Liver (tissue), 9 donors: ENCODE results near the gene TSHZ2. TPM values are rescaled to one million over a fixed set of nuclear protein-coding genes. Genes with fewer than 3 reads are reported as not detected.
"Not testable (repeated sequence)": the region's sequence is repeated elsewhere in the genome, so short reads cannot be mapped to it uniquely, and the experiment has no call there.

ENCODE experiments used
- DNase-seq: peaks from one replicate; pipeline ENCODE4 v3.0.0-alpha.2; 2017; ENCODE audit warnings: low spot score
- H3K27ac ChIP-seq, 2 donors: one replicate each; pipeline ENCODE4 v1.7.0; 2013; ENCODE audit warnings: inconsistent platforms in 2 of 2, low read length in 2 of 2, control low read depth in 1 of 2, low read depth in 1 of 2, mild to moderate bottlenecking in 1 of 2
- H3K27me3 ChIP-seq, 4 donors: one replicate each; pipeline versions ENCODE4 v1.6.1 to v1.7.0; 2013; ENCODE audit warnings: low read length in 3 of 4, inconsistent platforms in 1 of 4, mild to moderate bottlenecking in 1 of 4, moderate library complexity in 1 of 4; ENCODE audit not compliant: control insufficient read depth in 4 of 4, insufficient read depth in 4 of 4
- H3K36me3 ChIP-seq, 4 donors: one replicate each; pipeline versions ENCODE4 v1.6.1 to v1.7.0; 2013; ENCODE audit warnings: low read length in 3 of 4, mild to moderate bottlenecking in 3 of 4, low read depth in 1 of 4, moderate library complexity in 1 of 4; ENCODE audit not compliant: control insufficient read depth in 4 of 4, insufficient read depth in 3 of 4
- H3K4me1 ChIP-seq, 4 donors: one replicate each; pipeline versions ENCODE4 v1.6.1 to v1.7.0; 2013; ENCODE audit warnings: low read length in 3 of 4, mild to moderate bottlenecking in 3 of 4, moderate library complexity in 1 of 4; ENCODE audit not compliant: control insufficient read depth in 4 of 4, insufficient read depth in 4 of 4
- H3K4me3 ChIP-seq, 3 donors: one replicate each; pipeline versions ENCODE4 v1.6.1 to v1.7.0; 2013; ENCODE audit warnings: low read length in 3 of 3, control low read depth in 1 of 3, low read depth in 1 of 3, mild to moderate bottlenecking in 1 of 3
- H3K9ac ChIP-seq, 2 donors: one replicate each; pipeline ENCODE4 v1.7.0; 2013; ENCODE audit warnings: low read length in 2 of 2, mild to moderate bottlenecking in 2 of 2, moderate library complexity in 2 of 2, control low read depth in 1 of 2, low read depth in 1 of 2
- H3K9me3 ChIP-seq, 4 donors: one replicate each; pipeline versions ENCODE4 v1.6.1 to v1.7.0; 2013; ENCODE audit warnings: low read length in 3 of 4; ENCODE audit not compliant: control insufficient read depth in 4 of 4
- ATF3 ChIP-seq: IDR thresholded peaks from 2 replicates; pipeline ENCODE4 v1.6.1; 2016; ENCODE audit warnings: antibody characterized with exemption
- CTCF ChIP-seq: fragments of 150-350 bp; IDR thresholded peaks from 2 replicates; pipeline ENCODE4 v1.5.1; 2017; ENCODE audit warnings: improper control_type of control experiment, low read depth, low read length; ENCODE audit not compliant: missing input control
- EGR1 ChIP-seq, 2 donors: IDR thresholded peaks; 2 replicates each; pipeline ENCODE4 v1.6.1; 2016 to 2018; ENCODE audit warnings: antibody characterized with exemption in 2 of 2, low read depth in 2 of 2
- FOXA1 ChIP-seq: IDR thresholded peaks from 2 replicates; pipeline ENCODE4 v1.6.1; 2016; ENCODE audit warnings: antibody characterized with exemption
- FOXA2 ChIP-seq: IDR thresholded peaks from 2 replicates; pipeline ENCODE4 v1.6.1; 2016; ENCODE audit warnings: antibody characterized with exemption
- GABPA ChIP-seq, 2 donors: IDR thresholded peaks in 1 of 2; conservative IDR thresholded peaks in 1 of 2; 2 replicates each; pipeline ENCODE4 v1.6.1; 2016; ENCODE audit warnings: antibody characterized with exemption in 2 of 2, mild to moderate bottlenecking in 1 of 2, moderate library complexity in 1 of 2
- HNF4A ChIP-seq, 2 donors: conservative IDR thresholded peaks; 2 replicates each; pipeline ENCODE4 v1.6.1; 2016; ENCODE audit warnings: antibody characterized with exemption in 2 of 2, mild to moderate bottlenecking in 2 of 2
- HNF4G ChIP-seq: IDR thresholded peaks from 2 replicates; pipeline ENCODE4 v1.6.1; 2016; ENCODE audit warnings: antibody characterized with exemption
- JUND ChIP-seq, 2 donors: IDR thresholded peaks; 2 replicates each; pipeline ENCODE4 v1.6.1; 2016; ENCODE audit warnings: antibody characterized with exemption in 2 of 2
- NR2F2 ChIP-seq: IDR thresholded peaks from 2 replicates; pipeline ENCODE4 v1.6.1; 2016; ENCODE audit warnings: antibody characterized with exemption
- RAD21 ChIP-seq, 2 donors: IDR thresholded peaks; 2 replicates each; pipeline ENCODE4 v1.6.1; 2016; ENCODE audit warnings: antibody characterized with exemption in 2 of 2, mild to moderate bottlenecking in 2 of 2
- REST ChIP-seq: IDR thresholded peaks from 2 replicates; pipeline ENCODE4 v1.6.1; 2016; ENCODE audit warnings: antibody characterized with exemption, mild to moderate bottlenecking
- RXRA ChIP-seq, 2 donors: IDR thresholded peaks; 2 replicates each; pipeline ENCODE4 v1.6.1; 2017 to 2018; ENCODE audit warnings: antibody characterized with exemption in 2 of 2, mild to moderate bottlenecking in 1 of 2
- SP1 ChIP-seq: IDR thresholded peaks from 2 replicates; pipeline ENCODE4 v1.6.1; 2018; ENCODE audit warnings: antibody characterized with exemption, mild to moderate bottlenecking
- TAF1 ChIP-seq: conservative IDR thresholded peaks from 2 replicates; pipeline ENCODE4 v1.6.1; 2016; ENCODE audit warnings: antibody characterized with exemption, mild to moderate bottlenecking
- YY1 ChIP-seq: IDR thresholded peaks from 2 replicates; pipeline ENCODE4 v1.6.1; 2016; ENCODE audit warnings: antibody characterized with exemption, mild to moderate bottlenecking
- ZBTB33 ChIP-seq: IDR thresholded peaks from 2 replicates; pipeline ENCODE4 v1.6.1; 2016; ENCODE audit warnings: antibody characterized with exemption
- WGBS: extraction: QIAGEN DNeasy Blood & Tissue Kit; methylation state at CpG from one replicate; pipeline ENCODE4 v1.1.7; 2013; 5-methylcytosine and 5-hydroxymethylcytosine counted together
- polyA plus RNA-seq, 2 donors: library from polyadenylated mRNA; stranded (reverse) in 1 of 2; unstranded in 1 of 2; fragments of 200-250 nt in 1 of 2; fragments of >200 nt in 1 of 2; fragmentation: Nextera tagmentation in 1 of 2; extraction: Ambion mirVana in 1 of 2; gene quantifications; one replicate each; pipeline versions ENCODE4 v1.2.1 to v1.2.3, GENCODE V29; 2013 to 2015
- total RNA-seq, 2 donors: library from RNA; depleted of rRNA; stranded (reverse); fragments of >200 nt; gene quantifications; one replicate each; pipeline ENCODE4 v1.2.3, GENCODE V29; 2014
- TF ChIP-seq, protein P1 (sequence below): IDR thresholded peaks from 2 replicates; pipeline ENCODE4 v1.6.1; 2016; ENCODE audit warnings: antibody characterized with exemption
- donor health status: healthy.
- donor health status: healthy.
- donor health status: healthy.
- donor health status: healthy.
- donor health status: healthy.

TSHZ2 gene
- total and polyA plus RNA-seq, 4 donors, result 2.9 to 11.3 (median 7.8) TPM

DNA sequence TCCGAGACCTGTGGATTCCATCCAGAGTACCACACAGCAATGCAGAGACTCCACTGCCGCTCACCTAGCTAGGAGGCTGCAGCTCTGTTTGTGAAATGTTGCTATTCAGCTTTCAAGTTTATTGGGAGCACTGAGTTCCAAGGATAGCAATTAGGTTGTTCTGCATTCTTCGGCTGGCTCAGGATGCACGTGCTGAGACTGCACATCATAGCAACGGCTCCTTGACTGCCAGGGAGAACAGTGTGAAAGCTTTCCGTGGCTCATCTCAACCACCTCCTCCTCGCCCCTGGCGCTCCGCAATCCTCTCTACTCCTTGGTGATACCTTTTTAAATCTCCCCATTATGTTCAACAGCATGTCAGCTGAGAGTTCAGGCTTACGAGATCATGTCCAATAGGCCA is 116.6 kb downstream of the TSHZ2 start:
- H3K27ac ChIP-seq, result no peak overlapping the region
- TF ChIP-seq NR2F2 (no peak), RXRA (IDR thresholded peaks at IDR 0.05) (no peak), FOXA2 (no peak), ATF3 (no peak), RAD21 (IDR thresholded peaks at IDR 0.05) (no peak), GABPA (IDR thresholded peaks at IDR 0.05 in 1 of 2, conservative IDR thresholded peaks at IDR 0.05 in 1 of 2) (no peak), SP1 (no peak), FOXA1 (no peak), HNF4A (conservative IDR thresholded peaks at IDR 0.05) (no peak), EGR1 (IDR thresholded peaks at IDR 0.05; ENCODE audit: low read depth in 2 of 2) (no peak), TAF1 (no peak), HNF4G (no peak), REST (no peak), ZBTB33 (no peak), YY1 (no peak), JUND (IDR thresholded peaks at IDR 0.05) (no peak), CTCF (no peak)
- TF ChIP-seq, protein P1, sequence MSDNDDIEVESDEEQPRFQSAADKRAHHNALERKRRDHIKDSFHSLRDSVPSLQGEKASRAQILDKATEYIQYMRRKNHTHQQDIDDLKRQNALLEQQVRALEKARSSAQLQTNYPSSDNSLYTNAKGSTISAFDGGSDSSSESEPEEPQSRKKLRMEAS, result no peak
- 95% methylated on average over 10 of the region's 10 CpGs for WGBS

DNA sequence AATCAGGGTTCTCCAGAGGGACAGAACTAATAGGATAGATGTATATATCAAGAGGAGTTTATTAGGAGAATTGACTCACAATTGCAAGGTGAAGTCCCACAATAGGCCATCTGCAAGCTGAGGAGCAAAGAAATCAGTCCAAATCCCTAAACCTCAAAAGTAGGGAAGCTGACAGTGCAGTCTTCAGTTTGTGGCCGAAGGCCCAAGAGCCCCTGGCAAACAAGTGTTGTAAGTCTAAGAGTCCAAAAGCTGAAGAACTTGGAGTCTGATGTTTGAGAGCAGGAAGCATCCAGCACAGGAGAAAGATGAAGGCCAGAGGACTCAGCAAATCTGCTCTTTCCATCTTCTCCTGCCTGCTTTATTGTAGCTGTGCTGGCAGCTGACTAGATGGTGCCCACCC is 117.7 kb downstream of the TSHZ2 start:
- 98% methylated on average over 1 of the region's 1 CpG for WGBS
- not testable (repeated sequence) for H3K36me3 ChIP-seq, H3K9ac ChIP-seq, DNase-seq, H3K27ac ChIP-seq, H3K4me1 ChIP-seq, H3K4me3 ChIP-seq, H3K27me3 ChIP-seq, H3K9me3 ChIP-seq

More for the DNA sequence above, 116.6 kb downstream of the TSHZ2 start:
- no peaks in the 10 kb centered on the region for H3K9me3 ChIP-seq
- H3K4me1 ChIP-seq, result peaks cover 0 to 5% (median 1%) of the 10 kb centered on the region in 4 donors
- H3K9ac ChIP-seq, result no peak overlapping the region
- no peaks in the 10 kb centered on the region for H3K36me3 ChIP-seq
- H3K4me3 ChIP-seq, result no peak overlapping the region
- peaks cover 0 to 2% (median 0%) of the 10 kb centered on the region in 4 donors for H3K27me3 ChIP-seq
- DNase-seq, result no peak
